A549 (cell line): ENCODE results near the gene MEAF6.
"Not testable (repeated sequence)": the region's sequence is repeated elsewhere in the genome, so short reads cannot be mapped to it uniquely, and the experiment has no call there.

Experiments
- RAD21 ChIP-seq, 2 experiments: fragments of >200 bp in 1 of 2; sonication (Bioruptor Twin) in 1 of 2; formaldehyde crosslinking in 1 of 2; IDR thresholded peaks in 1 of 2; conservative IDR thresholded peaks in 1 of 2; 2 replicates in 1 of 2; 3 replicates in 1 of 2; pipeline ENCODE4 v1.6.1; 2012 to 2018; ENCODE audit warnings: inconsistent platforms in 1 of 2
- ZC3H11A ChIP-seq: fragments of 450-650 bp; IDR thresholded peaks from 2 replicates; pipeline ENCODE4 v1.6.1; 2014; ENCODE audit warnings: antibody characterized with exemption, mild to moderate bottlenecking

- not testable (repeated sequence) for TF ChIP-seq ZC3H11A; RAD21 (conservative IDR thresholded peaks at IDR 0.05 in 1 of 2, IDR thresholded peaks at IDR 0.05 in 1 of 2)
These were observed 4.4 kb upstream of the MEAF6 start for GRCh38 chr1:37518929-37519328.
